Renal pelvis (tissue), 4 donors: ENCODE measurements around the gene RPH3AL. TPM values are rescaled to one million over a fixed set of nuclear protein-coding genes. Genes with fewer than 3 reads are reported as not detected.
"Not testable (repeated sequence)": the region's sequence is repeated elsewhere in the genome, so short reads cannot be mapped to it uniquely, and the experiment has no call there.

Experiments used
- DNase-seq: peaks from one replicate; pipeline ENCODE4 v3.0.0-alpha.2; 2013
- polyA plus RNA-seq, 3 donors: library from polyadenylated mRNA; unstranded; fragments of 120-200 nt; gene quantifications; one replicate each; pipeline ENCODE4 v1.2.1, GENCODE V29; 2013; ENCODE audit not compliant: insufficient read length in 3 of 3

RPH3AL gene
- polyA plus RNA-seq, 3 donors, result 15.7 to 29.5 (median 23.1) TPM

DNA sequence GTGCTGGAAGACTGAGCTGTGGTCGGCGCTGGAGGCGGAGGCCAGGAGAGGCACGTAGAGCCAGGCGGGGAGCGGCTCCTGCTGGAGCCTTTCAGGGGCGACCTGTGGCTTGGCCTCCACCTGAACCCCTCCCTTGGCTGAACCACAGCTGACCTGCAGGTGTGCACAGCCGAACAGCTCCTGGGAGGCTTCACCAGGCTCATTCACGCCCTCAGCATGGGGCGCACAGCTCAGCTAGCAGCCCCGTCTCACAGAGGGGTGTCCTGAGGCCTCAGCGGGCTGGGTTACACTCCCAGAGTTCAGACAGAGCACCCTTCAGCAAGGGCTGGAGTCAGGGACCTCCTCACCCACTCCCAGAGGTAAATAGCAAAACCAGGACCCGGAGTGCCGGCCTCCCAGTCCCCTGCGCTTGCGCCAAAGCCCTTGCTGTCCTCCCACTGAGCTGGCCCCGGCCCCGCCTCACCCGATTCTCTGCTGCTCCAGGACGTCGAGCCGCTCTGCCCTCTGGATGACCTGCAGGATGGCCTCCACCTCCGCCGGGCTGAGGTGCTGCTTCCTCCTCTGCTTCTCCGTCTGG lies 31.7 kb downstream of the RPH3AL start:
- DNase-seq, result no peak

- no peak for DNase-seq
Measured at GRCh38 chr17:320139-320538, 32.5 kb downstream of the RPH3AL start.

GRCh38 chr17:319266-319665 lies 33.3 kb downstream of the RPH3AL start:
- DNase-seq, result no peak

GRCh38 chr17:317070-317469 lies 35.5 kb downstream of the RPH3AL start:
- not testable (repeated sequence) for DNase-seq

DNA sequence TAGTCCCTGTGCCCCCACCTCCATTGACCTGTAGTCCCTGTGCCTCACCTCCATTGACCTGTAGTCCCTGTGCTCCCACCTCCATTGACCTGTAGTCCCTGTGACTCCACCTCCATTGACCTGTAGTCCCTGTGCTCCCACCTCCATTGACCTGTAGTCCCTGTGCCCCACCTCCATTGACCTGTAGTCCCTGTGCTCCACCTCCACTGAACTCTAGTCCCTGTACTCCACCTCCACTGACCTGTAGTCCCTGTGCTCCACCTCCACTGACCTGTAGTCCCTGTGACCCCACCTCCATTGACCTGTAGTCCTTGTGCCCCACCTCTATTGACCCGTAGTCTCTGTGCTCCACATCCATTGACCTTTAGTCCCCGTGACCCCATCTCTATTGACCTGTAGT lies 37.2 kb downstream of the RPH3AL start:
- not testable (repeated sequence) for DNase-seq

GRCh38 chr17:314614-314944 lies 38.0 kb downstream of the RPH3AL start:
- DNase-seq, result not testable (repeated sequence)

DNA sequence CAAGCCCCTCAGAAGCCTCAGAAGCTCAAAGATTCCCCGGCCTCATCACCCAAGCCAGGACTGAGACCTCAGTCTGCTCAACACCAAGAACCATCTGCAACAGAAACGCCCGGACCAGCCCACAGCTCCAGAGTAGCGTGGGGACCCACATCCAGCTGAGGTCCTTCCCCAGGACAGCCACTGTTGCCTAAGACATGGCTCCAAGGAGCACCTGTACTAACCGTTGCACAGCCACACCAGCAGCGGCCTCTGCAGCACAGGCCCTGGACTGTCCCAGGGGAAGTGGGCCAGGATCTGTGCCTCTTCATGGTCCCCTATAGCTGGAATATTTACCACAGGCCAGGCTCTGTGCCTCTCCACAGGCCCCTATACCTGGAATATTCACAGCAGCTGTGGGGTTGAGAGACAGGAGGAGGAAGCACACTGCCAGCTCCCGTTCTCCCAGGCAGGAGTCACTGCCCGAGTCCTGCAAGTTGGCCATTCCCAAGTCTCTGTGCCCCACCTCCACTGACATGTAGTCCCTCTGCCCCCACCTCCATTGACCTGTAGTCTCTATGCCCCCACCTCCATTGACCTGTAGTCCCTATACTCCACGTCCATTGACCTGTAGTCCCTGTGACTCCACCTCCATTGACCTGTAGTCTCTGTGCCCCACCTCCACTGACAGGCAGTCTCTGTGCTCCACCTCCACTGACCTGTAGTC lies 38.5 kb downstream of the RPH3AL start:
- no peak for DNase-seq

GRCh38 chr17:313231-313630 lies 39.4 kb downstream of the RPH3AL start:
- DNase-seq, result no peak

DNA sequence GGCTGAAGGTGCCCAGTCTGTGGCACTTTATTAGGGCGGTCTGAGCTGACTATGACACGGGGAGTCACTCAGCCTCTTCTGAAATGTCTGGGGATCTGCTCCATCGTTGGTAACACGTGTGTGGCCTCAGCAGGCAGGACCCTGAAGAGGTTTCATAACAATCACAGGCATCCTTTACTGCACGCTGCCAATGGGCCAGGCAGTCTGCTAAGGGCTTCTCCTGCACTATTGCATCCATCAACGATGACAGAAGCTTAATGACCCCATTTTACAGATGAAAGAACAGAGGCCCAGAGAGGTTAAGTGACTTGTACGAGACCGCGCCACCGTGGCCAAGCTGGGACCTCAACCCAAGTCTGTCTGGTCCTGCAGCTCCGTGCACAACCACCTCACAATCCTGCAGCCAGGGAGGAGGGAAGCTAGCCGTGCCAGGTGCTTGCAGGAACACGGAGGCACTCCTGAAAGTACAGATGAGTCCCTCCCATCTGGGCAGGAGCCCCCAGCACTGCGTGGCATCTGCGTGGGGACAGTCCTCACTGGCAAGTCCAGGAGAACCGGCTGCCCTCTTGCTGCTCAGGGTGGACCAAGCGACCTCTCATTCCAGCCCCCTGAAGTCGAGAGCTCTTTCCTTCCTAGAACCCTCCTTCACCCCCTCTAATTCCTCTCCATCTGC lies 40.0 kb downstream of the RPH3AL start:
- no peak for DNase-seq

DNA sequence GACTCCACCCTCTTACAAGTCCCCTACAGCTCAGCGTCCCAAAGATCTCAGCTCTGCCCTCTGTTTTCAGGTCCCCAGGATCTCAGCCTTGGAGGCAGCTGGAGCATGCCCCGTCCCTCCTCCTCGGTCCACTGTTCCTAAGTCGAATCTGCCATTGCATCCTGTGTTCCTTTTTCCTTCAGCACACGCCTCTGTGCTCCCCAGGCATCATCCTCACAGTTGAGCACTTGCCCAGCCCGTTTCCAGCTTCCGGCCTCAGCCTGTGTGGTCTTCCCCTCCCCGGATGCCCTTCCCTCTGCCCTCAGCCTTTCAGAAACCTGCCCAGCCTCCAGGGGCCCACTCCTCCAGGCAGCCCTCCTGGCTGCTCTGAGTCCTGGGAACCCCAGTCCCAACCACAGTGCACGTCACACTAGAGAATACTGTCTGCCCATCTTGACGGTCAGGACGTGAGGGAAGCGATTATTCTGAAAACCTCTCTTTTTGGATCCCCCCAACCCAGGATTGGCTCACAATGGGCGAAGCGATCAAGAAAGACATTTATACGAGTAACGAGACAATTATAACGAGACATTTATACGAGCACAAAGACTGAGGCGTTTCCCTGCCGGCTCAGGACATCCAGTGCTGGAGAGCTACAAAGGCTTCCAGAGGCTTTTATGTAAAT lies 41.4 kb downstream of the RPH3AL start:
- no peak for DNase-seq

DNA sequence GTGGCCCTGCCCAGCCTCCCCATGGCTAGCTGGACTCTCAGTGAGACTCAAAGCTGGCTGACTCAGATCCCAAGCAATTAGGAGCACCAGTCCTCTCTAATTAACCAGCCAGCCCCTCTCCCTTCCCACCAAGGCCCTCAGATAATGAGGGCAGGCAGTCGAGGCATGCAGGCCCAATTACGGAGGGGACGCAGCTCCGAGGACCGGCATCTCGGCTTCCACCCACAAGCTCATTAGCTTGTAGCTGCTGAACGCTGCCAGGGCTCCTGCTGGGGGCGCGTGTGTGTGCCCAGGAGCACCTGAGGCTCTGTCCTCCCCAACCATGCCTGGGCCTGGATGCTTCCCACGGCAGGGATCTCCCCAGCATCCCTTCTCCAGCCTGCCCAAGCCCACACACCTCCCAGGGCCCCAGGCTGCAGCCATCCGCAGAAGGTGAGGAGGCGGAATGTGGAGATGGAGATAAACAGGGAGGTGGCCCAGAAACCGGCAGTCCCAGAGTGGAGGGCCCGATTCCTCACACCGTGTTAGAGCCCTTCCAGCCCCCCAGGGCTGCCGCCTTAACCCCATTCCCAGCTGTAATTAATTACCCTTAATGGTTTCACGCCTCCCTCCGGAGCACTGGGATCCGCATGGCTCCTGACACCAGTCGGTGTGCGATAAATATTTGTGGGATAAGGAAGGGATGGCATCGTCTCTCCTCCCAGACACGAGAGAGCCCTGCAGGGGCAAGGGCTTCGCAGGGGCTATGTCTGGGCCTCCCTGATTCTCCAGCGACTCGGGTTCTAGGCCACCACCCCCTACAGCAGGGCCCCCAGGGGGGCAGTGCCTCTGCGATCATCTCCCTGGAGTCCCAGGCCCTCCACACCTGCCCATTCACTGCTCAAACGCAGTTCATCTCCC lies 42.2 kb downstream of the RPH3AL start:
- no peak for DNase-seq

DNA sequence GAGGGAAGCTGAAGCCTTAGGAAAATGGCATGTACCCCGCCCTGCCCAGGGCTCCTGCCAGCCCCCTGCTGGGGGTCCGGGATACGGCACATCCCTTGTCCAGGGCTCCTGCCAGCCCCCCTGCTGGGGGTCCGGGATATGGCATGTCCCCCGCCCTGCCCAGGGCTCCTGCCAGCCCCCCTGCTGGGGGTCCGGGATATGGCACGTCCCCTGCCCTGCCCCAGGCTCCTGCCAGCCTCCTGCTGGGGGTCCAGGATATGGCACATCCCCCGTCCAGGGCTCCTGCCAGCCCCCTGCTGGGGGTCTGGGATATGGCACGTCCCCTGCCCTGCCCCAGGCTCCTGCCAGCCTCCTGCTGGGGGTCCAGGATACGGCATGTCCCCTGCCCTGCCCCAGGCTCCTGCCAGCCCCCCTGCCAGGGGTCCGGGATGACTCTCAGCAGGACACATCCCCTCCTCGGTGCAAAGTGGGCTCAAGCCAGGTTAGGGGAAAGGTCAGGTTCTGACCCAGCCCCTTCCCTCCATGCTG lies 43.2 kb downstream of the RPH3AL start:
- DNase-seq, result no peak

GRCh38 chr17:307741-308507 lies 44.7 kb downstream of the RPH3AL start:
- DNase-seq, result no peak

GRCh38 chr17:307295-307691 lies 45.3 kb downstream of the RPH3AL start:
- no peak for DNase-seq

GRCh38 chr17:306536-307294 lies 45.9 kb downstream of the RPH3AL start:
- no peak for DNase-seq

GRCh38 chr17:306116-306515 lies 46.5 kb downstream of the RPH3AL start:
- no peak for DNase-seq

- no peak for DNase-seq
Measured at GRCh38 chr17:305090-305976, 47.3 kb downstream of the RPH3AL start.

GRCh38 chr17:304461-304860 lies 48.1 kb downstream of the RPH3AL start:
- peak; percentile 70 for DNase-seq

- no peak for DNase-seq
Measured at GRCh38 chr17:303168-303567, 49.4 kb downstream of the RPH3AL start.
